Testis (tissue), 3 donors: ENCODE data around the gene PSD4. TPM values are rescaled to one million over a fixed set of nuclear protein-coding genes. Genes with fewer than 3 reads are reported as not detected.

Source experiments
- DNase-seq: peaks from one replicate; pipeline ENCODE4 v3.0.0-alpha.2; 2019
- H3K27ac ChIP-seq, 2 donors: fragments of 200-600 bp; sonication (generic); one replicate each; pipeline ENCODE4 v1.5.1; 2019
- H3K27me3 ChIP-seq: fragments of 200-600 bp; sonication (generic); one replicate; pipeline ENCODE4 v1.5.1; 2019
- H3K36me3 ChIP-seq: fragments of 200-600 bp; sonication (generic); one replicate; pipeline ENCODE4 v1.5.1; 2017; ENCODE audit warnings: low read depth; ENCODE audit errors: missing control alignments
- H3K4me1 ChIP-seq: fragments of 200-600 bp; sonication (generic); one replicate; pipeline ENCODE4 v1.5.1; 2019
- H3K4me3 ChIP-seq, 2 donors: fragments of 200-600 bp; sonication (generic); one replicate each; pipeline ENCODE4 v1.5.1; 2017 to 2019
- H3K9me3 ChIP-seq: fragments of 200-600 bp; sonication (generic); one replicate; pipeline ENCODE4 v1.5.1; 2017
- POLR2A ChIP-seq: fragments of 450-650 bp; IDR thresholded peaks from one replicate; pipeline ENCODE4 v1.6.1; 2017; ENCODE audit warnings: antibody characterized with exemption, mild to moderate bottlenecking, moderate library complexity
- WGBS, 2 donors: methylation state at CpG; one replicate each; pipeline ENCODE4 v1.1.5; 2018; 5-methylcytosine and 5-hydroxymethylcytosine counted together
- intact Hi-C: fragments of 100-400 bp; cut with DNase I; formaldehyde crosslinking; loops from one replicate; pipeline ENCODE4 v1.15.1; 2023; ENCODE audit warnings: low total_unique reads
- polyA plus RNA-seq: library from polyadenylated mRNA; stranded (reverse); fragments of 350-450 nt; fragmentation: Illumina TruSeq; extraction: RNeasy Lipid Tissue Mini Kit (QIAGEN cat#74804); gene quantifications from one replicate; pipeline ENCODE4 v1.2.3, GENCODE V29; 2014; ENCODE audit warnings: low read depth, low replicate concordance; ENCODE audit not compliant: insufficient read depth
- total RNA-seq, 2 donors: library from RNA; depleted of rRNA; stranded (reverse); fragments of >200 nt; gene quantifications; one replicate each; pipeline ENCODE4 v1.2.3, GENCODE V29; 2016
- TF ChIP-seq, protein P1 (sequence below), 3 experiments: fragments of 450-650 bp in 2 of 3; fragments of 200-600 bp in 1 of 3; sonication (generic) in 1 of 3; IDR thresholded peaks; one replicate each; pipeline ENCODE4 v1.5.1; 2016 to 2019; ENCODE audit warnings: antibody characterized with exemption in 3 of 3, mild to moderate bottlenecking in 2 of 3, moderate library complexity in 1 of 3

The PSD4 gene
- total and polyA plus RNA-seq, 3 donors from 2014 or later, result 18.7 to 35.9 (median 22.8) TPM

DNA sequence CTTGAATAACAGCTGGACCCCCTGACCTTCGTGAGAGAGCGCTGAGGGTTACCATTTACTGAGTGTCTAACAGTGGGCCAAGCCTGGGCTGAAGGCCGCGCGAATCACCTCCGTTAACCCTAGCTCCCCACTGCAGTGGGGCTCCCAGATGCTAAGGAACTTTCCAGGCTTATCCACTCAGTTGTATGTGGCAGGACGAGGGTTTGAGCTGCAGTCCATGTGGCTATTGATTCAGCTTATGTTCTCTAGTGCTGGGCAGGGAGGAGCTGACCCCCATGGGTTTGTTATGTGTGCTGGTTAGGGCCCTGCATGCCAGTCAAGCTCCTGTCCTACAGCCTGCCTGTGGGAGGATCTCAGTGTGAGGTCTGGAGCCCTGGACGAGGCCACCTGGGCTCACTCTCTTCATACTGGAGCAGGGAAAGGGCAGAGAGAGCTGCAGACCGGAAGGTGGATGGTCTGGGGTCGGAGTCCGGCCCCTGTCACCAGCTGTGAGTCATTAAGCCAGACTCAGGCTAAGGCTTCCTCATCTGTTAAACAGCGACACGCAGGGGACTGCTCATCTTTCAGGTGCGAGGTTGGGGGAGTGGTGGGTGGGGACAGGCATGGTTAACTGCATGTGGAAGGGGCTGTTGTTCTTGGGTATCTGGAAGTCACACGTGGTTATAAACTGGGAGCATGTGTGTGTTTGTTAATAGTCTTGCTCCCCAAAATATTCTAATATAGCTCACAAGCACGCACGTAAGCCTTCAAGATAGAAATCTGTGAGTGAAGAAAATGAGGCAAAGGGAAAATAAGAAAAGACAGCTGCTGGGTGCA, 6.6 kb downstream of the PSD4 start:
- H3K4me3 ChIP-seq, result no peak overlapping the region
- no peak overlapping the region for H3K27ac ChIP-seq
- H3K4me1 ChIP-seq, result peaks cover 25% of the 10 kb centered on the region
- no peaks in the 10 kb centered on the region for H3K27me3 ChIP-seq
- H3K36me3 ChIP-seq, result no peaks in the 10 kb centered on the region
- H3K9me3 ChIP-seq, result no peaks in the 10 kb centered on the region
- TF ChIP-seq, protein P1, sequence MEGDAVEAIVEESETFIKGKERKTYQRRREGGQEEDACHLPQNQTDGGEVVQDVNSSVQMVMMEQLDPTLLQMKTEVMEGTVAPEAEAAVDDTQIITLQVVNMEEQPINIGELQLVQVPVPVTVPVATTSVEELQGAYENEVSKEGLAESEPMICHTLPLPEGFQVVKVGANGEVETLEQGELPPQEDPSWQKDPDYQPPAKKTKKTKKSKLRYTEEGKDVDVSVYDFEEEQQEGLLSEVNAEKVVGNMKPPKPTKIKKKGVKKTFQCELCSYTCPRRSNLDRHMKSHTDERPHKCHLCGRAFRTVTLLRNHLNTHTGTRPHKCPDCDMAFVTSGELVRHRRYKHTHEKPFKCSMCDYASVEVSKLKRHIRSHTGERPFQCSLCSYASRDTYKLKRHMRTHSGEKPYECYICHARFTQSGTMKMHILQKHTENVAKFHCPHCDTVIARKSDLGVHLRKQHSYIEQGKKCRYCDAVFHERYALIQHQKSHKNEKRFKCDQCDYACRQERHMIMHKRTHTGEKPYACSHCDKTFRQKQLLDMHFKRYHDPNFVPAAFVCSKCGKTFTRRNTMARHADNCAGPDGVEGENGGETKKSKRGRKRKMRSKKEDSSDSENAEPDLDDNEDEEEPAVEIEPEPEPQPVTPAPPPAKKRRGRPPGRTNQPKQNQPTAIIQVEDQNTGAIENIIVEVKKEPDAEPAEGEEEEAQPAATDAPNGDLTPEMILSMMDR (IDR thresholded peaks at IDR 0.05), result no peak
- TF ChIP-seq POLR2A, result no peak
- intact Hi-C loops, result no loop called here
- DNase-seq, result no peak
- WGBS, 2 donors, result 70 to 73% methylated on average over 12 to 17 of the region's 17 CpGs

DNA sequence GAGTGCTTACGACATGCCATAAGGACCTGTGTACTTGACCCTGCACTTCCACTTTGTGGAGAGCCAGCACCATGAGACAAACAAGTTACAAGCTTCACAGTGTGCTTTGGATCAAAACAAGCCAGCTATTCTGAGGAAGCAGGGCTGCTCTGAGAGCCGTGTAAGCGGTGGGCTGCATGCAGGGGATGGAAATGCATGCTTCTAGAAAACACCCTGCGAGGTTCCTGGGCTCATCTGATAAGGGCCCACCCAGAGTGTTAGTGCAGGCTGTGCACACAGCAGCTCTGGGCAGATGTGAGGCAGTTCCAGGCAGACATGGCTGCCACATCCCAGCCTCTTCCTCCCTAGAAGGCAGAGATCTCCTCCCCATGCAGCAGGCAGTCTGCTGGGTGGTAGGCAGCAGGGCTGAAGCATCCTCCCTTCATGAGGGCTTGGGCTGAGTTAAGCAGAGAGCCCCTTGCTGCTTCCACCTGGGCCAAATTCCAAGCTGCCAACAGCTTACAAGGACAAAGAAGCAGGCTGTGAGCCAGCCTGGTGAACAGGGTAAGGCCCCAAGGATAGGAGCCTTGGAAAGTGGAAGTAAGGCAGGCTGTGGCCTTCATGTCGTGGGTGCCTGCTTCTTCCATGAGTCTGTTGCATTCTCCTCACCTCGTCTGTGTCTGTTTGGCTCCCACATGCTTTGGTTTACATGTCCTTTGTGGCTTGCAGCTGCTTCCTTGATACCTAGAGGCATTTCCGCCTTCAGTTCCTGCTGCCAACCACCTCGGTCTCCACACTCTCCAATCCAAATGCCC, 7.7 kb downstream of the PSD4 start:
- DNase-seq, result peak; percentile 30
- 47 to 58% methylated on average over 7 to 8 of the region's 8 CpGs for WGBS, 2 donors
- no peak for TF ChIP-seq POLR2A
- TF ChIP-seq, protein P1 (IDR thresholded peaks at IDR 0.05), result no peak
- H3K27ac ChIP-seq, result no peak overlapping the region
- no peaks in the 10 kb centered on the region for H3K36me3 ChIP-seq
- no peaks in the 10 kb centered on the region for H3K27me3 ChIP-seq
- peaks cover 36% of the 10 kb centered on the region for H3K4me1 ChIP-seq
- no peak overlapping the region for H3K4me3 ChIP-seq
- intact Hi-C loops, result no loop called here
- no peaks in the 10 kb centered on the region for H3K9me3 ChIP-seq

DNA sequence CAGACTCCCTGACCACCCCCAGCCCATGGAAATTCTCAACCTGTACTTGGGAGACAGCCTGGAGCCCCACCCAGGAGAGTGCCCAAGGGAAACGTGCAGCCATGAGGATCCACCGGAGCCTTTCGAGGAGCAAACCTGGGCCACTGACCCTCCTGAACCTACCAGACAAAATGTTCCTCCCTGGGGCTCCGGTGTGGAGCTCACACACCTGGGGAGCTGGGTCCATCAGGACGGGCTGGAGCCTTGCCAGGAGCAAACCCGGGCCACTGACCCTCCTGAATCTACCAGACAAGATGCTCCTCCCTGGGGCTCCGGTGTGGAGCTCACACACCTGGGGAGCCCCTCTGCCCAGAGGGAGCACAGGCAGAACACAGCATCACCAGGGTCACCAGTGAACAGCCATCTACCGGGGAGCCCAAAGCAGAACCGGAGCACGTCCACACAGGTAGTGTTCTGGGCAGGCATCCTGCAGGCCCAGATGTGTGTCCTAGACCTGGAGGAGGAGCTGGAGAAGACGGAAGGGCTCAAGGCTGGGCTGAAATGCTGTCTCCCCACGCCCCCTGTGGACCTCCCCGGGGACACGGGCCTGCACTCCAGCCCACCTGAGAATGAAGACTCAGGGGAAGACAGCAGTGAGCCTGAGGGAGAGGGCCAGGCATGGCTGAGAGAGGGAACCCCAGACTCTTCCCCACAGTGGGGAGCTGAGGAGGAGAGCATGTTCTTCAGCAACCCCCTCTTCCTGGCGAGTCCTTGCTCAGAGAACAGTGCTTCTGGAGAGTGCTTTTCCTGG, 8.9 kb downstream of the PSD4 start:
- TF ChIP-seq POLR2A, result no peak
- TF ChIP-seq, protein P1 (IDR thresholded peaks at IDR 0.05), result no peak
- WGBS, 2 donors, result 91 to 93% methylated on average over 9 to 15 of the region's 15 CpGs
- intact Hi-C loops, result no loop called here
- Histone ChIP-seq H3K9me3 (no peaks in the 10 kb centered on the region), H3K4me1 (peaks cover 36% of the 10 kb centered on the region), H3K27ac (no peak overlapping the region), H3K36me3 (no peaks in the 10 kb centered on the region), H3K4me3 (no peak overlapping the region), H3K27me3 (no peaks in the 10 kb centered on the region)
- no peak for DNase-seq

DNA sequence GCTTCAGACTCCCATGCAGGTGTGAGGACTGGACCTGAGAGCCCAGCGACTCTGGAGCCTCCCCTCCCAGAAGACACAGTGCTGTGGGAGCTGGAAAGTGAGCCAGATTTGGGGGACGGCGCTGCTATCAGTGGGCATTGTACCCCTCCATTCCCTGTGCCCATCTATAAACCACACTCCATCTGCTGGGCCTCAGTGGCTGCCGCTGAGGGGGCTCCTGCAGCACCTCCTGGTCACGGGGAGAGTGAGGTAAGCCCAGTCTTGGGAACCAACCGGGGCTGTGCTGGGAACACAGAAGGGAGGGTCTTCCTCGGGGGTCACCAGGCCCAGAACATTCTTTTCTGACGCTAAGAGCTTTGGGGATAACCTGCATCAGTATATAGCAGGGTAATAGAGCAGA, 9.5 kb downstream of the PSD4 start:
- Histone ChIP-seq H3K4me1 (peaks cover 36% of the 10 kb centered on the region), H3K4me3 (no peak overlapping the region), H3K27me3 (no peaks in the 10 kb centered on the region), H3K27ac (no peak overlapping the region), H3K36me3 (no peaks in the 10 kb centered on the region), H3K9me3 (no peaks in the 10 kb centered on the region)
- intact Hi-C loops, result no loop called here
- TF ChIP-seq, protein P1 (IDR thresholded peaks at IDR 0.05), result no peak
- TF ChIP-seq POLR2A, result no peak
- DNase-seq, result no peak
- WGBS, 2 donors, result 93 to 100% methylated on average over 4 to 8 of the region's 8 CpGs
